Esophagus muscularis mucosa (tissue), 3 donors: ENCODE measurements around the gene IL5RA.

Source experiments
- POLR2A ChIP-seq: fragments of 450-650 bp; IDR thresholded peaks from one replicate; pipeline ENCODE4 v1.6.1; 2017; ENCODE audit warnings: antibody characterized with exemption, moderate library complexity, mild to moderate bottlenecking, low read depth
- TF ChIP-seq, protein P1 (sequence below), 3 experiments: fragments of 200-600 bp in 2 of 3; fragments of 450-650 bp in 1 of 3; sonication (generic) in 2 of 3; IDR thresholded peaks; one replicate each; pipeline ENCODE4 v1.5.1; 2017 to 2019; ENCODE audit warnings: antibody characterized with exemption in 3 of 3, mild to moderate bottlenecking in 2 of 3, moderate library complexity in 1 of 3

DNA sequence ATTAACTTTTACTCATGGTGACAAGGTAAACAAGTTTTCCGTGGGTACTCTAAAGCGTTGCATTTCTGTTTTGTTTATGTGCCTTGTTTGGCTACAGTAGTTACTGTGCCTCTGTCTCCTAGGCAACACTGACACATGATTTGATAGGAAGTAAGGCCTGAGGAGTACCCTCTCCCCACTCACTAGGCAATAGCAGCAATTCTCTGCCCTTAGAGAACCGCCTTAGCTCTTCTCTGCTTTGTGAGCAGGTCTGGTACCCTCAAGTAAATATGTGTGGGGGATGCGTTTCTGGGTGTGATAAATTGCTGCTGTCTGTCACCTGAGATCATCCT lies at the start of gene IL5RA:
- no peak for TF ChIP-seq POLR2A
- TF ChIP-seq, protein P1, sequence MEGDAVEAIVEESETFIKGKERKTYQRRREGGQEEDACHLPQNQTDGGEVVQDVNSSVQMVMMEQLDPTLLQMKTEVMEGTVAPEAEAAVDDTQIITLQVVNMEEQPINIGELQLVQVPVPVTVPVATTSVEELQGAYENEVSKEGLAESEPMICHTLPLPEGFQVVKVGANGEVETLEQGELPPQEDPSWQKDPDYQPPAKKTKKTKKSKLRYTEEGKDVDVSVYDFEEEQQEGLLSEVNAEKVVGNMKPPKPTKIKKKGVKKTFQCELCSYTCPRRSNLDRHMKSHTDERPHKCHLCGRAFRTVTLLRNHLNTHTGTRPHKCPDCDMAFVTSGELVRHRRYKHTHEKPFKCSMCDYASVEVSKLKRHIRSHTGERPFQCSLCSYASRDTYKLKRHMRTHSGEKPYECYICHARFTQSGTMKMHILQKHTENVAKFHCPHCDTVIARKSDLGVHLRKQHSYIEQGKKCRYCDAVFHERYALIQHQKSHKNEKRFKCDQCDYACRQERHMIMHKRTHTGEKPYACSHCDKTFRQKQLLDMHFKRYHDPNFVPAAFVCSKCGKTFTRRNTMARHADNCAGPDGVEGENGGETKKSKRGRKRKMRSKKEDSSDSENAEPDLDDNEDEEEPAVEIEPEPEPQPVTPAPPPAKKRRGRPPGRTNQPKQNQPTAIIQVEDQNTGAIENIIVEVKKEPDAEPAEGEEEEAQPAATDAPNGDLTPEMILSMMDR (IDR thresholded peaks at IDR 0.05), result no peak
